ENCODE data around the gene ALDH1A3.
A peak's percentile ranks its signal among the peaks of the same experiment; 100 is the strongest.
"Not testable (repeated sequence)": the region's sequence is repeated elsewhere in the genome, so short reads cannot be mapped to it uniquely, and the experiment has no call there.

Gene ALDH1A3

GRCh38 chr15:100849021-100849854 lies 30.4 kb upstream of the ALDH1A3 start:
- Mint-ChIP-seq H3K27me3 (peaks cover 8% of the 10 kb centered on the region), H3K4me1 (peaks cover 4% of the 10 kb centered on the region), H3K36me3 (no peaks in the 10 kb centered on the region), H3K4me3 (peak overlapping the region; percentile 83), H3K9me3 (no peaks in the 10 kb centered on the region), H3K27ac (peak overlapping the region; percentile 24)
- peak; percentile 29 to 42 for DNase-seq (ENCODE audit: low spot score in 2 of 2)
- ATAC-seq (ENCODE audit: low read depth), result peak; percentile 93

- H3K9me3 Mint-ChIP-seq, result no peaks in the 10 kb centered on the region
- peaks cover 4% of the 10 kb centered on the region for H3K4me1 Mint-ChIP-seq
- peak overlapping the region; percentile 83 for H3K4me3 Mint-ChIP-seq
- no peak overlapping the region for H3K27ac Mint-ChIP-seq
- H3K27me3 Mint-ChIP-seq, result peaks cover 8% of the 10 kb centered on the region
- no peaks in the 10 kb centered on the region for H3K36me3 Mint-ChIP-seq
- DNase-seq (ENCODE audit: low spot score in 2 of 2) (no peak), ATAC-seq (ENCODE audit: low read depth) (peak; percentile 7)
Measured at GRCh38 chr15:100849855-100850218, 29.8 kb upstream of the ALDH1A3 start.

- not testable (repeated sequence) for H3K4me1 Mint-ChIP-seq; H3K4me3 Mint-ChIP-seq; ATAC-seq (ENCODE audit: low read depth); H3K36me3 Mint-ChIP-seq; DNase-seq (ENCODE audit: low spot score in 2 of 2); H3K27me3 Mint-ChIP-seq; H3K27ac Mint-ChIP-seq; H3K9me3 Mint-ChIP-seq
Measured at GRCh38 chr15:100851428-100852015, 28.1 kb upstream of the ALDH1A3 start.

- no peak for ATAC-seq (ENCODE audit: low read depth)
- Mint-ChIP-seq H3K27ac (no peak overlapping the region), H3K4me1 (peaks cover 4% of the 10 kb centered on the region), H3K9me3 (no peaks in the 10 kb centered on the region), H3K4me3 (no peak overlapping the region), H3K27me3 (peaks cover 5% of the 10 kb centered on the region), H3K36me3 (no peaks in the 10 kb centered on the region)
- no peak for DNase-seq (ENCODE audit: low spot score in 2 of 2)
Measured at GRCh38 chr15:100852630-100853029, 27.0 kb upstream of the ALDH1A3 start.

GRCh38 chr15:100853676-100854440 lies 25.8 kb upstream of the ALDH1A3 start:
- peaks cover 4% of the 10 kb centered on the region for H3K4me1 Mint-ChIP-seq
- no peaks in the 10 kb centered on the region for H3K36me3 Mint-ChIP-seq
- no peak for ATAC-seq (ENCODE audit: low read depth)
- H3K4me3 Mint-ChIP-seq, result no peak overlapping the region
- no peak overlapping the region for H3K27ac Mint-ChIP-seq
- DNase-seq (ENCODE audit: low spot score in 2 of 2), result no peak
- H3K27me3 Mint-ChIP-seq, result peaks cover 4% of the 10 kb centered on the region
- H3K9me3 Mint-ChIP-seq, result no peaks in the 10 kb centered on the region

GRCh38 chr15:100856867-100857266 lies 22.8 kb upstream of the ALDH1A3 start:
- no peak overlapping the region for H3K27ac Mint-ChIP-seq
- no peak overlapping the region for H3K4me3 Mint-ChIP-seq
- H3K9me3 Mint-ChIP-seq, result no peaks in the 10 kb centered on the region
- no peaks in the 10 kb centered on the region for H3K36me3 Mint-ChIP-seq
- H3K27me3 Mint-ChIP-seq, result no peaks in the 10 kb centered on the region
- ATAC-seq (ENCODE audit: low read depth), result no peak
- H3K4me1 Mint-ChIP-seq, result no peaks in the 10 kb centered on the region
- DNase-seq (ENCODE audit: low spot score in 2 of 2), result no peak

- Mint-ChIP-seq H3K27ac (no peak overlapping the region), H3K4me1 (no peaks in the 10 kb centered on the region), H3K9me3 (no peaks in the 10 kb centered on the region), H3K4me3 (no peak overlapping the region), H3K27me3 (peaks cover 3% of the 10 kb centered on the region), H3K36me3 (no peaks in the 10 kb centered on the region)
- ATAC-seq (ENCODE audit: low read depth), result no peak
- DNase-seq (ENCODE audit: low spot score in 2 of 2), result no peak
Measured at GRCh38 chr15:100858294-100858693, 21.3 kb upstream of the ALDH1A3 start.

- Mint-ChIP-seq H3K27me3 (peaks cover 5% of the 10 kb centered on the region), H3K9me3 (no peaks in the 10 kb centered on the region), H3K36me3 (no peaks in the 10 kb centered on the region), H3K4me1 (no peaks in the 10 kb centered on the region), H3K27ac (no peak overlapping the region), H3K4me3 (no peak overlapping the region)
- ATAC-seq (ENCODE audit: low read depth) (no peak), DNase-seq (ENCODE audit: low spot score in 2 of 2) (no peak)
Measured at GRCh38 chr15:100859970-100860828, 19.4 kb upstream of the ALDH1A3 start.

GRCh38 chr15:100860829-100861510 lies 18.7 kb upstream of the ALDH1A3 start:
- H3K36me3 Mint-ChIP-seq, result no peaks in the 10 kb centered on the region
- H3K4me1 Mint-ChIP-seq, result no peaks in the 10 kb centered on the region
- H3K4me3 Mint-ChIP-seq, result no peak overlapping the region
- peaks cover 7% of the 10 kb centered on the region for H3K27me3 Mint-ChIP-seq
- H3K9me3 Mint-ChIP-seq, result no peaks in the 10 kb centered on the region
- H3K27ac Mint-ChIP-seq, result no peak overlapping the region
- DNase-seq (ENCODE audit: low spot score in 2 of 2), result no peak
- no peak for ATAC-seq (ENCODE audit: low read depth)

GRCh38 chr15:100861511-100861991 lies 18.1 kb upstream of the ALDH1A3 start:
- no peak for ATAC-seq (ENCODE audit: low read depth)
- no peaks in the 10 kb centered on the region for H3K36me3 Mint-ChIP-seq
- H3K27me3 Mint-ChIP-seq, result peaks cover 7% of the 10 kb centered on the region
- no peaks in the 10 kb centered on the region for H3K9me3 Mint-ChIP-seq
- no peaks in the 10 kb centered on the region for H3K4me1 Mint-ChIP-seq
- no peak overlapping the region for H3K27ac Mint-ChIP-seq
- no peak overlapping the region for H3K4me3 Mint-ChIP-seq
- no peak for DNase-seq (ENCODE audit: low spot score in 2 of 2)

GRCh38 chr15:100862162-100862561 lies 17.5 kb upstream of the ALDH1A3 start:
- Mint-ChIP-seq H3K4me1 (no peaks in the 10 kb centered on the region), H3K27ac (no peak overlapping the region), H3K36me3 (no peaks in the 10 kb centered on the region), H3K4me3 (no peak overlapping the region), H3K27me3 (peaks cover 7% of the 10 kb centered on the region), H3K9me3 (no peaks in the 10 kb centered on the region)
- DNase-seq (ENCODE audit: low spot score in 2 of 2) (no peak), ATAC-seq (ENCODE audit: low read depth) (no peak)

- DNase-seq (ENCODE audit: low spot score in 2 of 2) (no peak), ATAC-seq (ENCODE audit: low read depth) (no peak)
- no peaks in the 10 kb centered on the region for H3K4me1 Mint-ChIP-seq
- H3K27ac Mint-ChIP-seq, result no peak overlapping the region
- H3K9me3 Mint-ChIP-seq, result no peaks in the 10 kb centered on the region
- H3K36me3 Mint-ChIP-seq, result no peaks in the 10 kb centered on the region
- no peak overlapping the region for H3K4me3 Mint-ChIP-seq
- peaks cover 7% of the 10 kb centered on the region for H3K27me3 Mint-ChIP-seq
Measured at GRCh38 chr15:100863075-100863795, 16.4 kb upstream of the ALDH1A3 start.

Data from memory B cell (primary cell).